ENCODE data around the gene FOXP1. TPM values are rescaled to one million over a fixed set of nuclear protein-coding genes. Genes with fewer than 3 reads are reported as not detected.

FOXP1 gene
- total and polyA plus RNA-seq, 9 of the 15 experiments (the other 6 are each of a cell fraction or from before 2014, with no cell fraction given): 7.7 to 34.5 (median 13.7) TPM

DNA sequence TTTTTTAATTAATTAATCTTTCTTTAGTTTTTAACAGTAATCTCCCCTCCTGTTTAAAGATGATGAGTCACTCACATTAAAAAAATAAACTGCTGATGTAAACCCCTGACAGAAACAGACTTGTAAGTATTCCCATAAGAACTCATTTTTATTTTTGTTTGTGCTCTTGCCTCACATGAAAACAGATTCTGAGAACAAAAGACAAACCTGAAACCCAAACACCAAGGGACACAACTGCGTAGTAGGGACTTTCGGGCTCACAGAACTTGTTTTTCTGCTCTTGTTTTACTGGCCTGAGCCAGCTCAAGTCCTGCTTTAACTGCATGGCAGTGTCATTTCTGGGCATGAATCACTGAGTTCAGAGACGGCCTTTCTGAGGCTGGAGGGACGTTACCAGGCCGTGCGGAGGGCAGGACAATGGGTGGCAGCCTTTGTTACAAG is 600.8 kb downstream of the FOXP1 start (continued):
- no peak for TF ChIP-seq BRD9 (IDR thresholded peaks at IDR 0.05; ENCODE audit: low read depth, partially characterized antibody)
- no peak for TF ChIP-seq RUNX1 (IDR thresholded peaks at IDR 0.05; ENCODE audit: low read depth)
- no peak for TF ChIP-seq BDP1 (IDR thresholded peaks at IDR 0.05; ENCODE audit: insufficient read depth, insufficient read length)
- TF ChIP-seq, protein P1, sequence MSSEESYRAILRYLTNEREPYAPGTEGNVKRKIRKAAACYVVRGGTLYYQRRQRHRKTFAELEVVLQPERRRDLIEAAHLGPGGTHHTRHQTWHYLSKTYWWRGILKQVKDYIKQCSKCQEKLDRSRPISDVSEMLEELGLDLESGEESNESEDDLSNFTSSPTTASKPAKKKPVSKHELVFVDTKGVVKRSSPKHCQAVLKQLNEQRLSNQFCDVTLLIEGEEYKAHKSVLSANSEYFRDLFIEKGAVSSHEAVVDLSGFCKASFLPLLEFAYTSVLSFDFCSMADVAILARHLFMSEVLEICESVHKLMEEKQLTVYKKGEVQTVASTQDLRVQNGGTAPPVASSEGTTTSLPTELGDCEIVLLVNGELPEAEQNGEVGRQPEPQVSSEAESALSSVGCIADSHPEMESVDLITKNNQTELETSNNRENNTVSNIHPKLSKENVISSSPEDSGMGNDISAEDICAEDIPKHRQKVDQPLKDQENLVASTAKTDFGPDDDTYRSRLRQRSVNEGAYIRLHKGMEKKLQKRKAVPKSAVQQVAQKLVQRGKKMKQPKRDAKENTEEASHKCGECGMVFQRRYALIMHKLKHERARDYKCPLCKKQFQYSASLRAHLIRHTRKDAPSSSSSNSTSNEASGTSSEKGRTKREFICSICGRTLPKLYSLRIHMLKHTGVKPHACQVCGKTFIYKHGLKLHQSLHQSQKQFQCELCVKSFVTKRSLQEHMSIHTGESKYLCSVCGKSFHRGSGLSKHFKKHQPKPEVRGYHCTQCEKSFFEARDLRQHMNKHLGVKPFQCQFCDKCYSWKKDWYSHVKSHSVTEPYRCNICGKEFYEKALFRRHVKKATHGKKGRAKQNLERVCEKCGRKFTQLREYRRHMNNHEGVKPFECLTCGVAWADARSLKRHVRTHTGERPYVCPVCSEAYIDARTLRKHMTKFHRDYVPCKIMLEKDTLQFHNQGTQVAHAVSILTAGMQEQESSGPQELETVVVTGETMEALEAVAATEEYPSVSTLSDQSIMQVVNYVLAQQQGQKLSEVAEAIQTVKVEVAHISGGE (CRISPR knock-in tag; IDR thresholded peaks at IDR 0.05): no peak
- TF ChIP-seq CEBPG (CRISPR knock-in tag; IDR thresholded peaks at IDR 0.05): no peak
- TF ChIP-seq CEBPG (tag; conservative IDR thresholded peaks at IDR 0.05 in 1 of 2, IDR thresholded peaks at IDR 0.05 in 1 of 2): peak in 1 of 2 experiments; percentile 66; a peak in 1 of 4 replicates
- TF ChIP-seq MYNN (IDR thresholded peaks at IDR 0.05): no peak
- no peak for TF ChIP-seq MYNN (CRISPR knock-in tag; IDR thresholded peaks at IDR 0.05)
- TF ChIP-seq SMAD4 (CRISPR knock-in tag; conservative IDR thresholded peaks at IDR 0.05): 0 out of 2 replicates have a peak, but pooled peaks have one; percentile 12
- no peak for TF ChIP-seq MAZ (CRISPR knock-in tag; conservative IDR thresholded peaks at IDR 0.05 in 1 of 2, IDR thresholded peaks at IDR 0.05 in 1 of 2)
- peak; percentile 38; the same call in 1 of the 2 replicates for TF ChIP-seq MAFK (IDR thresholded peaks at IDR 0.05; ENCODE audit: low read length)
- TF ChIP-seq C11orf30 (IDR thresholded peaks at IDR 0.05; ENCODE audit: low read depth): peak; percentile 57
- TF ChIP-seq NFIX (CRISPR knock-in tag; IDR thresholded peaks at IDR 0.05; ENCODE audit: low read depth): no peak
- TF ChIP-seq U2AF2 (optimal IDR thresholded peaks at IDR 0.05; ENCODE audit: low read depth, low read length): no peak
- TF ChIP-seq STAG1 (CRISPR knock-in tag; IDR thresholded peaks at IDR 0.05; ENCODE audit: borderline replicate concordance): no peak
- TF ChIP-seq POLR2AphosphoS2 (IDR thresholded peaks at IDR 0.05; ENCODE audit: low read length): no peak
- TF ChIP-seq, protein P2, sequence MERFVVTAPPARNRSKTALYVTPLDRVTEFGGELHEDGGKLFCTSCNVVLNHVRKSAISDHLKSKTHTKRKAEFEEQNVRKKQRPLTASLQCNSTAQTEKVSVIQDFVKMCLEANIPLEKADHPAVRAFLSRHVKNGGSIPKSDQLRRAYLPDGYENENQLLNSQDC (CRISPR knock-in tag; IDR thresholded peaks at IDR 0.05): no peak
- TF ChIP-seq, protein P3, sequence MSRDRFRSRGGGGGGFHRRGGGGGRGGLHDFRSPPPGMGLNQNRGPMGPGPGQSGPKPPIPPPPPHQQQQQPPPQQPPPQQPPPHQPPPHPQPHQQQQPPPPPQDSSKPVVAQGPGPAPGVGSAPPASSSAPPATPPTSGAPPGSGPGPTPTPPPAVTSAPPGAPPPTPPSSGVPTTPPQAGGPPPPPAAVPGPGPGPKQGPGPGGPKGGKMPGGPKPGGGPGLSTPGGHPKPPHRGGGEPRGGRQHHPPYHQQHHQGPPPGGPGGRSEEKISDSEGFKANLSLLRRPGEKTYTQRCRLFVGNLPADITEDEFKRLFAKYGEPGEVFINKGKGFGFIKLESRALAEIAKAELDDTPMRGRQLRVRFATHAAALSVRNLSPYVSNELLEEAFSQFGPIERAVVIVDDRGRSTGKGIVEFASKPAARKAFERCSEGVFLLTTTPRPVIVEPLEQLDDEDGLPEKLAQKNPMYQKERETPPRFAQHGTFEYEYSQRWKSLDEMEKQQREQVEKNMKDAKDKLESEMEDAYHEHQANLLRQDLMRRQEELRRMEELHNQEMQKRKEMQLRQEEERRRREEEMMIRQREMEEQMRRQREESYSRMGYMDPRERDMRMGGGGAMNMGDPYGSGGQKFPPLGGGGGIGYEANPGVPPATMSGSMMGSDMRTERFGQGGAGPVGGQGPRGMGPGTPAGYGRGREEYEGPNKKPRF (IDR thresholded peaks at IDR 0.05; ENCODE audit: low read depth, low read length): no peak
- no peak for TF ChIP-seq NFXL1 (CRISPR knock-in tag; IDR thresholded peaks at IDR 0.05)
- 0 out of 2 replicates have a peak, but pooled peaks have one; percentile 24 for TF ChIP-seq ZNF766 (CRISPR knock-in tag; conservative IDR thresholded peaks at IDR 0.05)
- TF ChIP-seq SMARCA4 (IDR thresholded peaks at IDR 0.05): no peak
- TF ChIP-seq, protein P4, sequence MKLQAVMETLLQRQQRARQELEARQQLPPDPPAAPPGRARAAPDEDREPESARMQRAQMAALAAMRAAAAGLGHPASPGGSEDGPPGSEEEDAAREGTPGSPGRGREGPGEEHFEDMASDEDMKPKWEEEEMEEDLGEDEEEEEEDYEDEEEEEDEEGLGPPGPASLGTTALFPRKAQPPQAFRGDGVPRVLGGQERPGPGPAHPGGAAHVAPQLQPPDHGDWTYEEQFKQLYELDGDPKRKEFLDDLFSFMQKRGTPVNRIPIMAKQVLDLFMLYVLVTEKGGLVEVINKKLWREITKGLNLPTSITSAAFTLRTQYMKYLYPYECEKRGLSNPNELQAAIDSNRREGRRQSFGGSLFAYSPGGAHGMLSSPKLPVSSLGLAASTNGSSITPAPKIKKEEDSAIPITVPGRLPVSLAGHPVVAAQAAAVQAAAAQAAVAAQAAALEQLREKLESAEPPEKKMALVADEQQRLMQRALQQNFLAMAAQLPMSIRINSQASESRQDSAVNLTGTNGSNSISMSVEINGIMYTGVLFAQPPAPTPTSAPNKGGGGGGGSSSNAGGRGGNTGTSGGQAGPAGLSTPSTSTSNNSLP (IDR thresholded peaks at IDR 0.05; ENCODE audit: borderline replicate concordance, low read depth, low read length): no peak
